Mesendoderm (in vitro differentiated cells): ENCODE data around the gene CALCOCO2.
"Not testable (repeated sequence)": the region's sequence is repeated elsewhere in the genome, so short reads cannot be mapped to it uniquely, and the experiment has no call there.

ENCODE experiments used
- DNase-seq: peaks from one replicate; pipeline ENCODE4 v3.0.0; 2013
- H2AK5ac ChIP-seq: 2 replicates; pipeline ENCODE4 v1.6.1; 2013; ENCODE audit warnings: low read length, inconsistent platforms
- H2BK120ac ChIP-seq: 2 replicates; pipeline ENCODE4 v1.6.1; 2013; ENCODE audit warnings: low read depth, mild to moderate bottlenecking, low read length, moderate library complexity, mixed read lengths
- H2BK15ac ChIP-seq: replicated peaks from 2 replicates; pipeline ENCODE4 v1.6.1; 2013; ENCODE audit warnings: low read depth, mild to moderate bottlenecking, moderate library complexity
- H2BK5ac ChIP-seq: 2 replicates; pipeline ENCODE4 v1.6.1; 2013; ENCODE audit warnings: low read length, inconsistent platforms
- H3K18ac ChIP-seq: 2 replicates; pipeline ENCODE4 v1.6.1; 2013; ENCODE audit warnings: mild to moderate bottlenecking, low read length, mixed read lengths
- H3K23ac ChIP-seq: one replicate; pipeline ENCODE4 v1.6.1; 2013; ENCODE audit warnings: low read length
- H3K27ac ChIP-seq: 2 replicates; pipeline ENCODE4 v1.5.1; 2013; ENCODE audit warnings: low read depth, mild to moderate bottlenecking, inconsistent platforms, low read length, moderate library complexity
- H3K27me3 ChIP-seq: 2 replicates; pipeline ENCODE4 v1.6.1; 2013; ENCODE audit warnings: low read length, control low read depth, mild to moderate bottlenecking, inconsistent platforms; ENCODE audit not compliant: insufficient read depth, poor library complexity
- H3K36me3 ChIP-seq: 2 replicates; pipeline ENCODE4 v1.6.1; 2013; ENCODE audit warnings: low read length, inconsistent platforms; ENCODE audit not compliant: control insufficient read depth, insufficient read depth
- H3K4ac ChIP-seq: one replicate; pipeline ENCODE4 v1.6.1; 2013; ENCODE audit warnings: low read depth, mild to moderate bottlenecking, low read length, moderate library complexity
- H3K4me1 ChIP-seq: 2 replicates; pipeline ENCODE4 v1.6.1; 2013; ENCODE audit warnings: low read depth, low read length, inconsistent platforms; ENCODE audit not compliant: control insufficient read depth
- H3K4me2 ChIP-seq: 2 replicates; pipeline ENCODE4 v1.6.1; 2013; ENCODE audit warnings: low read length
- H3K4me3 ChIP-seq: 2 replicates; pipeline ENCODE4 v1.5.1; 2013; ENCODE audit warnings: mild to moderate bottlenecking, low read length
- H3K56ac ChIP-seq: one replicate; pipeline ENCODE4 v1.6.1; 2013; ENCODE audit warnings: low read length
- H3K79me1 ChIP-seq: 2 replicates; pipeline ENCODE4 v1.6.1; 2013; ENCODE audit warnings: low read length, inconsistent platforms
- H3K79me2 ChIP-seq: 2 replicates; pipeline ENCODE4 v1.6.1; 2013; ENCODE audit warnings: mild to moderate bottlenecking, low read length; ENCODE audit not compliant: control insufficient read depth, insufficient read depth
- H3K9ac ChIP-seq: 2 replicates; pipeline ENCODE4 v1.6.1; 2013; ENCODE audit warnings: low read length, inconsistent platforms
- H4K5ac ChIP-seq: one replicate; pipeline ENCODE4 v1.6.1; 2013; ENCODE audit warnings: low read length
- H4K8ac ChIP-seq: one replicate; pipeline ENCODE4 v1.6.1; 2013; ENCODE audit warnings: low read depth, mild to moderate bottlenecking, control low read depth, low read length, moderate library complexity
- WGBS: extraction: QIAGEN DNeasy Blood & Tissue Kit; methylation state at CpG from one replicate; pipeline ENCODE4 v1.1.7; 2013; ENCODE audit warnings: low lambda C conversion rate, missing lambda C conversion rate; ENCODE audit not compliant: insufficient coverage; ENCODE audit errors: extremely low coverage; 5-methylcytosine and 5-hydroxymethylcytosine counted together

The CALCOCO2 gene

GRCh38 chr17:48795444-48796162, 35.2 kb upstream of the CALCOCO2 start:
- no peak overlapping the region for H3K27ac ChIP-seq
- DNase-seq, result peak; percentile 34
- no peaks in the 10 kb centered on the region for H3K4me1 ChIP-seq
- no peak overlapping the region for H2BK15ac ChIP-seq
- H2BK120ac ChIP-seq, result no peak overlapping the region
- H3K4me2 ChIP-seq, result no peak overlapping the region
- no peak overlapping the region for H3K23ac ChIP-seq
- H3K4ac ChIP-seq, result no peak overlapping the region
- H4K8ac ChIP-seq, result no peak overlapping the region
- H2BK5ac ChIP-seq, result no peak overlapping the region
- H3K9ac ChIP-seq, result no peak overlapping the region
- no peaks in the 10 kb centered on the region for H3K79me2 ChIP-seq
- H3K36me3 ChIP-seq, result no peaks in the 10 kb centered on the region
- no peak overlapping the region for H3K18ac ChIP-seq
- no peak overlapping the region for H3K4me3 ChIP-seq
- H4K5ac ChIP-seq, result no peak overlapping the region
- no CpG with 5 or more reads among the region's 10 CpGs for WGBS
- H2AK5ac ChIP-seq, result no peak overlapping the region
- no peaks in the 10 kb centered on the region for H3K79me1 ChIP-seq
- no peaks in the 10 kb centered on the region for H3K27me3 ChIP-seq
- H3K56ac ChIP-seq, result no peak overlapping the region

DNA sequence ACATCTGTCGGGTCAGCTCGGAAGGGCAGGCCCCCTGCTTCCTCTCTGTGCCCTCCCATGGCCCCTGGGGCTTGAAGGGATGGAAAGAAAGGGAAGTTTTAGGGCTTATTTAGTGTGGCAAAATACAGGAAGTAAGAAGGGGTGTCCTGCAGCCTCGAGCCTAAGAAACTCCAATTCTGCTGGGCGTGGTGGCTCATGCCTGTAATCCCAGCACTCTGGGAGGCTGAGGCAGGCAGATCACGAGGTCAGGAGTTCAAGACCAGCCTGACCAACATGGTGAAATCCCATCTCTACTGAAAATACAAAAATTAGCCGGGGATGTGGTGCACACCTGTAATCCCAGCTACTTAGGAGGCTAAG, 34.7 kb upstream of the CALCOCO2 start:
- not testable (repeated sequence) for H2BK15ac ChIP-seq, H3K4me3 ChIP-seq, H3K27me3 ChIP-seq, H3K79me2 ChIP-seq, H3K36me3 ChIP-seq, H3K4me2 ChIP-seq, H2BK120ac ChIP-seq, H3K4me1 ChIP-seq, H2AK5ac ChIP-seq, H4K8ac ChIP-seq, DNase-seq, H3K27ac ChIP-seq, H3K79me1 ChIP-seq, H4K5ac ChIP-seq, H3K18ac ChIP-seq, H3K9ac ChIP-seq, H2BK5ac ChIP-seq, H3K4ac ChIP-seq, H3K56ac ChIP-seq, H3K23ac ChIP-seq
- no CpG with 5 or more reads among the region's 6 CpGs for whole genome bisulfite sequencing

- H3K27me3 ChIP-seq, result no peaks in the 10 kb centered on the region
- no peak overlapping the region for H3K9ac ChIP-seq
- H3K36me3 ChIP-seq, result no peaks in the 10 kb centered on the region
- H2BK5ac ChIP-seq, result no peak overlapping the region
- no peak overlapping the region for H3K18ac ChIP-seq
- no peaks in the 10 kb centered on the region for H3K79me2 ChIP-seq
- H2AK5ac ChIP-seq, result no peak overlapping the region
- H4K5ac ChIP-seq, result no peak overlapping the region
- no peak overlapping the region for H3K56ac ChIP-seq
- H4K8ac ChIP-seq, result no peak overlapping the region
- H2BK15ac ChIP-seq, result no peak overlapping the region
- WGBS, result no CpG with 5 or more reads among the region's 11 CpGs
- H3K4me1 ChIP-seq, result no peaks in the 10 kb centered on the region
- no peak overlapping the region for H3K4me3 ChIP-seq
- no peak overlapping the region for H3K23ac ChIP-seq
- H3K79me1 ChIP-seq, result no peaks in the 10 kb centered on the region
- no peak overlapping the region for H3K4ac ChIP-seq
- no peak overlapping the region for H3K4me2 ChIP-seq
- no peak for DNase-seq
- no peak overlapping the region for H2BK120ac ChIP-seq
- H3K27ac ChIP-seq, result no peak overlapping the region
These were observed 31.6 kb upstream of the CALCOCO2 start for GRCh38 chr17:48799069-48799723.

GRCh38 chr17:48800626-48801217, 30.1 kb upstream of the CALCOCO2 start:
- no peaks in the 10 kb centered on the region for H3K79me1 ChIP-seq
- no peaks in the 10 kb centered on the region for H3K4me1 ChIP-seq
- H3K4me2 ChIP-seq, result no peak overlapping the region
- no CpG with 5 or more reads among the region's 5 CpGs for WGBS
- H3K27ac ChIP-seq, result no peak overlapping the region
- H3K9ac ChIP-seq, result no peak overlapping the region
- no peak overlapping the region for H4K5ac ChIP-seq
- H3K56ac ChIP-seq, result no peak overlapping the region
- no peak overlapping the region for H2BK5ac ChIP-seq
- H2AK5ac ChIP-seq, result no peak overlapping the region
- H3K79me2 ChIP-seq, result no peaks in the 10 kb centered on the region
- no peak overlapping the region for H3K4me3 ChIP-seq
- no peak overlapping the region for H4K8ac ChIP-seq
- H3K4ac ChIP-seq, result no peak overlapping the region
- H2BK15ac ChIP-seq, result no peak overlapping the region
- no peaks in the 10 kb centered on the region for H3K36me3 ChIP-seq
- no peak overlapping the region for H3K23ac ChIP-seq
- H3K27me3 ChIP-seq, result no peaks in the 10 kb centered on the region
- H3K18ac ChIP-seq, result no peak overlapping the region
- H2BK120ac ChIP-seq, result no peak overlapping the region
- DNase-seq, result no peak

GRCh38 chr17:48804936-48805411, 25.9 kb upstream of the CALCOCO2 start:
- WGBS, result no CpG with 5 or more reads among the region's 9 CpGs
- no peaks in the 10 kb centered on the region for H3K27me3 ChIP-seq
- H2BK15ac ChIP-seq, result no peak overlapping the region

More at GRCh38 chr17:48804936-48805411, 25.9 kb upstream of the CALCOCO2 start:
- Histone ChIP-seq H3K23ac (no peak overlapping the region), H2BK120ac (no peak overlapping the region), H2BK5ac (no peak overlapping the region), H4K5ac (no peak overlapping the region), H4K8ac (no peak overlapping the region), H3K79me1 (no peaks in the 10 kb centered on the region), H3K18ac (no peak overlapping the region), H3K9ac (no peak overlapping the region), H3K4me1 (no peaks in the 10 kb centered on the region), H3K79me2 (no peaks in the 10 kb centered on the region), H2AK5ac (no peak overlapping the region), H3K36me3 (no peaks in the 10 kb centered on the region), H3K56ac (no peak overlapping the region), H3K4me2 (no peak overlapping the region), H3K4me3 (no peak overlapping the region), H3K27ac (no peak overlapping the region), H3K4ac (no peak overlapping the region)
- peak; percentile 81 for DNase-seq
